HS-27A (cell line): Measurements from ENCODE around the gene CDCP1.

Experiments
- DNase-seq: peaks from one replicate; pipeline ENCODE4 v3.0.0-alpha.2; 2012; ENCODE audit warnings: low read depth, missing footprints

Gene CDCP1

DNA sequence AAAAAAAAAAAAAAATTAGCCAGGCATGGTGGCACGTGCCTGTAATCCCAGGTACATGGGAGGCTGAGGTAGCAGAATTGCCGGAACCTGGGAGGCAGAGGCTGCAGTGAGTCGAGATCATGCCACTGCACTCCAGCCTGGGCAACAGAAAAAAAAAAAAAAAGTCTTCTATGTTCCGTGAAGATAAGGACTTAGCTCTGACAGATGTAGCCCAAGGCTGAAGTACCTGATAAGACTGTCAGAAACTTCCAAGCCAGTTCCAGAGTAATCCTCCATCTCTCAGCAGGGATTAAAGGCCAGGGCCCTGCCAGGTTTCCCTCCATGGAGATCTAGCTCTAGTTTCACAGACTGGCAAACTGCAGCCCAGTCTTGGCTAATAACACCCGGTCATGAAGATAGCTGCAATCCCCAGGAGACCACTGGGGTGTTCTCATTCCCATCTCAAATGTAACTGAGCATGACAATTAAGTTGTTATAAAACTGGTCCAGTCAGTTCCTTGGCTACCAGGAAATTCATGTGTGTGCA is 8.5 kb downstream of the CDCP1 start:
- DNase-seq = no peak

DNA sequence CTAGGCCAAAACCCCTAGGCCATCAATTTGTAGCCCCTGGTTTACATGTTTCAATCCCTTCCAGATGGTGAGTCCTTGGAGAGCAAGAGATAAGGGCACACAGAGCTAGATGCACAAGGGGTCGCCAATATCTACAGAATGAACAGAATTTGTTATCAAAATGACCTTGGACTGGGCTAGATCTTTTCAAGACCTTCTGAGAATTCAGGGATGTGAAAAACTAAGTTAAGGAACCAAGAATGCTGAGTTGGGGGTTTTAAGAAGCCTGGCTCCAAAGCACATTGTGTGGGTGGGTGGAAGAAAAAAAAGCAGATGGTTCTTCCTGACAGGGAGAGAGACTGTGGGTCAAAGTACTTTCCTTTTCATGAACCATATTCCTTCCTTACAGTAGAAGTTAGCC is 10.2 kb downstream of the CDCP1 start:
- no peak for DNase-seq

DNA sequence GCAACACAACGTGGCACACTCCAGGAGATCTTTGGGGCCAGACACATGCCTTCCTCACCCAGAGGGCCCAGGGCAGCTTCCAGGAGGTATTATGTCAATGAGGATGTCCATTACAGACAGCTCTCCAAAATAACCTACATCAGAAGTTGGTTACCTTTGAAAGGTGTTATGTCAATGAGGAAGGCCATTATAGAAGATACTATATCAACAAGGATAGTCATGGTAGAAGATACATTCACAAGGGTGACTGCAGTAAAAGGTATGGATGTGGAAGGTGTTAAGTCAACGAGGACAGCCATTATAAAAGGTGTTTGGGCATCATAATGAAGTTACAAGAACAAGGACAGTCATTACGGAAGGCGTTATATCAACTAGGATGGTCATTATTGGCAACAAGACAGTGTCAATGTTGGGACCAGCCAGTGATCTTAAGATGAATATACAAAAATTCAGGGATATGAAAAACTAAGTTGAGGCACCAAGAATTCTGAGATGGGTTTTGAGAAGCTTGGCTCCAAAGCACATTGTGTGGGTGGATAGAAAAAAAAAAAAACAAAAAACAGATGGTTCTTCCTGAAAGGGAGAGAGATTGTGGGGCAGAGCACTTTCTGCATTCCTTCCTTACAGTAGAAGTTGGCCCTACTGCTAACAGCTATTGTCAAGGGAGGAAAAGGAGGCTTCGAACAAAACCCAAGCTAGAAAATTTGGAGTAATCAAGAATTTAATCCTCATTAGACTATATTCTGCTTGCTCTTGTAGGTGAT is 11.2 kb downstream of the CDCP1 start:
- DNase-seq = no peak

DNA sequence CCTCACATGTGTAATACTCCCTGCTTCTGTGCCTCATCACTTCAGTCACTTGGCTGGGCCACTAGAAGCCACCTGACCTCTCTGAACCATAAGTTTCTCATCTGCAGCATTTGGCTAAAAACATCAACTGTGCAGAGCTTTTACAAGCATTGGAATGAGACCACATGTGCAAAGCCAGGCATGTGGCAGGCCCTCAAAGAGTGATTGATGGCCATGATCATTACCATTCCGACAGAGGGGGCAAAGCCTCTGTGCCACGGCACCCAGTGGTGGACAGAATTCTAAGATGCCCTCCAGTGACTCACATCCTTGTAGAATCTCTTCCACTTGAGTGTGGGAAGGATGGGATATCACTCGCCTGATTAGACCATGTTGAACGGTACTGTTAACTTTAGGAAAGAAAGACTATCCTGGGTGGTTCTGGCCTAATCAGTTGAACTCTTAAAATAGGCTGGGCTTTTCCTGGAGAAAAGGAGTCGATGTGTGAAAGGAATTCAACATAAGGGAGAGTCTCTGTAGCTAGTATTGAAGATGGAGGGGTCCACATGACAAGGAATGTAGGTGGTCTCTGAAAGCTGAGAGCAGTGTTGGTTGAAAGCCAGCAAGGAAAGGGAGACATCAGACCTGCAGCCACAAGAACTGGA is 13.5 kb downstream of the CDCP1 start:
- DNase-seq = no peak

DNA sequence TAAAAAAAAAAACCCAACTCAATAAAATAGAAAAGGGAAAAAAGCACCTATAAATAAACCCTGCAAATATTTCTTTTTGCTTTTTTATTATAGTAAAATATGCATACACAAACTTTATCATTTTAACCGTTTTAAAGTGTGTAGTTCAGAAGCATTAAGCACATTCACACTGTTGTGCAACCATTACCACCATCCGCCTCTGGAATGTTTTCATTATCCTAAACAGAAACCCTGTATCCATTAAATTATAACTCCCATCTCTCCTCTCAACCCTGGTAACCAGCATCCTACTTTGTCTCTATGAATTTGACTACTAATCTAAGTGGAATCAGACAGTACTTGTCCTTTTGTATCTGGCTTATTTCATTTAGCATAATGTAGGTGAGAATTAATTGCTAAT is 15.0 kb downstream of the CDCP1 start:
- DNase-seq = no peak

DNA sequence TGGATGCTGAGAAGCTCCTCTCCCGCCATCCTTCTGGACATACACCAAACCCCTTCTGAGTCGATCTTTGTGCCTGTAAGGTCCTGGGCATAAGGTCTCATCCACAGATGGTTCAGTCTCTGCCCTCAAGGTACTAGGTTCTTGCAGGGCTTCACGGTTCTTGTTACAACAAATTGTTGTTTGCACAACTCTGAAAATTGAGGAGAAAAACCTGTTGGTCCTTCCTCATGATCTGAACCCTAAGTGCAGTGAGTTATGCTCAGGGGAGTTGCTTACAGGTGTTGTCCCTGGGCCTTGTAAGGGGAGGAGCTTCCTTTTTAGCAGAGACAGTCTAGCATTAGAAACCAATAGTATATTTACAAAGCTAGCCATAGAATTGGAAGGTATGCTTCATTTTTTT is 15.7 kb downstream of the CDCP1 start:
- DNase-seq = no peak

DNA sequence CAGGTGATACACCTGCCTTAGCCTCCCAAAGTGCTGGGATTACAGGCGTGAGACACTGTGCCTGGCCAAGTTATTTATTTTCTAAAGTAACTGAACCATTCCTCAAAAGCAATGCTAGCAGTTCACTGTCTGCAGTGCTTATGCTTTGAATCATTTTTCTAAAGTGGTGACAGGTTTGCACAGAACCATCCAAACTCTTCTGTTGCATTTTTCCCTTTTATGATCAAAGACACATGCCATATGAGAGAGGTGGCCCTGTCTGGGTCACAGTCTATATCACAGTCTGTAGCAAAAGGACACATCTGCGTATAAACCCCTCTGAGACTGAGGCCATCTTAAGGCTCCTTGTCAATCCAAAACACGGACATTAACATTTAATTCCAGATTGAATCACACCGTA is 17.2 kb downstream of the CDCP1 start:
- no peak for DNase-seq

DNA sequence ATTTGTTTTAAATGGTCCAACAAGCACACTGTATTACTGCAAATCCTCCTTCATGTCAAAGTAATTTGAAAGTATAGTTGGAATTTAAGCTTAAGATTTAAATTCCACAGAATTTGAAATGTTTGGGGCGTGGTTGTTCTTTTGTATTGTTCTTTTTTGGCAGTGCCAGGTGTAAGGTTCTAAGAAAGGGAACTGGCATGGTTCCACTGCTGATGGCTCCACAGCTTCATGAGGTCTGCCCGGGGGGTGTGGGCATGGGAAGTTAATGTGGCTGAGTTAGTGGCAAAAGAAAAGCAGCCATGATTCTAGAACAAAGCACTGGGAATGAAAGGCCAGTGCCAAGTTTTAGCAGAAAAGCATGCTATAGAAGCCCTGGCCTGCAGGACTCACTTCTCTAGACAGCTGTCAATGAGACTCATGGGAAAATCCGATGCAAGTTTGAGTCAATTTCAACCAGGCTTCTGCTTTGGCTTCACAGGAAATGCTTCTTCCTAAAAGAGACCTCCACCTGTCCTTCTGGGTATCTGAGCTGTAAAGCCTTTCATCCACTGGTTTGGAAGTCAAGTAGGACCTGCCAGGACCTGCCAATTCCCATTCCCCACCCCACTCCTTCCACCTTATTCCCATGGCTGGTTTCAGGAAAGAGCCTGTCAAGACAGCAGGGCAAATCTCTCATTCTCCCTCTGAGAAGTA is 18.9 kb downstream of the CDCP1 start:
- DNase-seq = no peak

DNA sequence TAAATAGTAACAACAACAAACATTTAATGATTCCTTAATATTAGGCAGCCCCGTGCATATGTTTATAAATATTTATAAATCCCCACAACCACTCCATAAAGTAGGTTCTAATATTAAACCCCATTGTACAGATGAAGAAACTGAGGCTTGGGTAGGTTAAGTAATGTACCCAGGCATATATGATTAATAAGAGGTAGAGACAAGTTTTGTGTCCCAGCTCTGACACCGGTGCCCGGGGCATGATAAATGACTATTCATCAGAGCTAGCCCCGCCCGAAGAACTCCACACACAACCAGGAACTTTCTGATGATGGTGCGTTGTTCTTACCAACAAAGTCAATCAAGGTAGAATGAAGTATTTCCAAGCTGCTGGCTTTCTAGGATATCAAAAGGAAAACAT is 19.4 kb downstream of the CDCP1 start:
- no peak for DNase-seq

DNA sequence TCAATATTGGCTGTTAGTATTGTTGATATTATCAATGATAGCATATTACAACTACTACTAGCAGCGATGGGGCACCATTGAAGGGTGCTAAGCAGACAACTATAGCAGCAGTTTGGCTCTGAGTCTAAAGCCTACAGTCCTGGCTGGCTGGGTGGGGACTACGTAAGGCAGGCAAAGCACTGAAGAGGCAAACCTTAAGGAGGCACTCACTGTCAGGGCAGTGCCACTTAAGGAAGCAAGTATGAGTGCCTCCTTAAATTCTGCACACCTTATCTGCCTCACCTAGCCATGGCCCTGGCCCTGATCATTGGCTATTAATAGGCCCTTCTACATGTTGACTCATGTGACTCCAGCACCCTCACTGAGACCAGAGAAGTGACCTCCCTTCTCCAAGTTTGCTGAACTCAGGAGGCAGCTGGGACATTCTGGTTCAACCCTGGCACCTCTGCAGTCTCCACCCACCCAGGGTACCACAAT is 20.6 kb downstream of the CDCP1 start:
- no peak for DNase-seq

DNA sequence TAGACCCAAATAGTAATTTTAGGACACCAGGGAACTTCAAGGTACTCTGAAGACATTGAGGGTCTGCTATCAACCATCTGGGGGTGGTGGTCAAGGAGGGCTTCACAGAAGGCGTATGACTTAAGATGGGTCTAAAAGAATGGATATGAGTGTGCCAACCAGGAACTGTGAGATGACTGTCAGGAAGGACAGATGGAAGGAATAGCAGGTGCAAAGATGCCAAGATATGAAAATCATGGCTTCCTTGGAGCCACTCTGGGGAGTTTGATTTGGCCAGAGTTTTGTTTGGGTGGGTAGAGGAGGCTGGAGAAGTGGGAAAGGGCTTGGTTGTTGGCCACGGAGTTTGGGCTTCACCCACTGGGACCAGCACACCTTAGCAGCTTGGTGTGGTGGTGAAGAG is 21.2 kb downstream of the CDCP1 start:
- DNase-seq = no peak

DNA sequence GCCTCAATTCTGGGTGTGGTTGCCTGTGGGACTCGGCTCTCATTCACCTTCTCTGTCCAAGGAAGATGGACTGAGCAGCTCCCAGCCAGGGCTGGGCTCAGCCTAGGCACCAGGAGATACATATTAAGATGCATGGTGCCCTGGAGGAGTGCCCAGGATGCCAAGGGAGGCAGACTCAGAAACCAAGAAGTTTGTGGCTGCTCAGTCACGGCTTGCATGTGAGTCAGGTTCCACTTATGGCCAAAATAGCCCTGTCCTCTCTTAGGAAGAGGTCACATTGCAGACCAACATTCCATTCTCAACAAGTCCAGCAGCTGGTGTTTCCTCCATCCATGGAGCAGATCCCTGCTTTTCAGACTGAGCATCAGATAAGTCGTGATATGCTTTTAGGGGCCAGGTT is 21.8 kb downstream of the CDCP1 start:
- peak; percentile 96 for DNase-seq

DNA sequence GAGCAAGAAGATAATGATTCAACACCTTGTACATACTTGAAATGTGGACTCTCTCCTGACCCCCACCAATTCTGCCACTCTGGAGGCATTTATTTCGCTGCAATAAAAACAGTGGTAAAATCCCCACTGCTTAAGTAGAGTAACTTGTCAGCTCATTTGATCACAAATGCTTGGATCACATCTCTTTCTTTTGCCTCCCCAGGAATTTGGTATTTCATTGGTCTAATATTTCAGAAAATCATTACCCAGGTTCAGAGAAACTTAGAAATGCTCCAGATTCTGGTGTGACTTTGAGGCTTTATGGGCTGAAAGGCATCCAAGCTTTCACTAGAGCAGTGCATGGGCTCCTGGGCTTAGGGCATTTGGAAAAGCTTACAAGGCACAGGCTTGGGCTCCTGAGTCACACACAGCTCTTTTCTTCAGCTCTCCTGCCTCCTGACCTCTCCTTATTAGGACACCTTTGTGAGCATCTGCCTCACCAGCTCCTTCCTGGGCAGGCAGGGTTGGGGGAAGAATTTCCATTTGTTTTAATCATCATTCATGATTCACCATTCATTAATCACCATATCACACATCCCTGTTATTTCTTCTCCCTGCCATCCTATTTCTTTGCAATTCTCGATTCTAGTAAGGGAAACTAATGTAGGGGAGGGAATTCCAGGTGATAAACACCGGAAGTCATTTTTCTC is 22.5 kb downstream of the CDCP1 start:
- DNase-seq = peak; percentile 86

DNA sequence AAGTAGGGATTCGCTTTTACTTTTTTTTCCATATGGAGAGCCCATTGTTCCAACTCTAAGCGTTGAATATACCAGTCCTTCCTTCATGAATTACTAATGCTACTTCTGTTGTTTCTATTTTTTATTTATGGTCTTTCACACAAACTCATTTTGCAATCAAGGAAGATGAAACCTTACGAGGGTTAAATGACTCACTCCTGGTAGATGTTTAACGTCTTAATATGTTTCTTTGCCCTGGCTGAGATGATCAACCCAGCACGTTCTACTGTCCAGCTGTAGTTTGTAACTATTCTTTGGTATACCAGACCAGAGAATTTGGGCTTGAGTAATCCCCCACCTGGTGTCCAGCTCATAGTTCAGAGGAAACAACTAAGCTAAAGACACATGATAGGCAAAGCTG is 23.1 kb downstream of the CDCP1 start:
- DNase-seq = peak; percentile 75

DNA sequence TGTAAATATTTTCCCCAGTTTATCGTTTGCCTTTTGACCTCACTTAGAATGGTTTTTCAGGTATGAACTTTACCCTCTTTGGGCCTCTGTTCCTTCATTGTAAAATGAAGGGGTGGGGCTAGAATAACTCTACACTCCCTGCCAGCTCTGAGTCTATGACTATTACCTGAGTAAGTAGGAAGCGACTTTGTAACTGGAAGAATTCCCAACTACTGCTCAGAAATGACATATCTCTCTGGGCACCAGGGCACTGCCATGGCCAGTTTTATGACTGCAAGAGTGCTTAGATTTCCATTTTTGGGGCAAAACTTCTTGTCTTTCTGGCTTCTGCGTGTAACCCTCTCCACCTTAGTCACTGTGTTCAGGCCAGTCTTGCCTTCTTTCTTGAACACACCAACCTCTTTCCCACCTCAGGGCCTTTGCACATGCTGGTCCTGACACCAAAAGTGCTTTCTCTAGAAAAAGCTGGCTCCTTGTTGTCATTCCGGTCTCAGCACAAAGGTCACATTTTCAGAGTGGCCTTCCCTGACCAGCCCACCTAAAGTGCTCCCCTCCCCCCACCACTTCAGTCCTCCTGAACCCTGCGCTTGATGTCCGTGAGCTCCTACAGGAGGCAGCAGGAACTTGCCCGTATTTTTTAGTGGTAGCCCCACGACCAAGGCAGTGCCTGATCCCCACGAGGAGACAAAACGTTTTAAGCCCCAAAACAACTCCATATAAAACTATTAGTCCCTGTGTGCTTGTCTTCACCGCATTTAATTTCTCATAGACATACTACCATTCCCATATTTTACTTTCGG is 25.6 kb downstream of the CDCP1 start:
- no peak for DNase-seq

DNA sequence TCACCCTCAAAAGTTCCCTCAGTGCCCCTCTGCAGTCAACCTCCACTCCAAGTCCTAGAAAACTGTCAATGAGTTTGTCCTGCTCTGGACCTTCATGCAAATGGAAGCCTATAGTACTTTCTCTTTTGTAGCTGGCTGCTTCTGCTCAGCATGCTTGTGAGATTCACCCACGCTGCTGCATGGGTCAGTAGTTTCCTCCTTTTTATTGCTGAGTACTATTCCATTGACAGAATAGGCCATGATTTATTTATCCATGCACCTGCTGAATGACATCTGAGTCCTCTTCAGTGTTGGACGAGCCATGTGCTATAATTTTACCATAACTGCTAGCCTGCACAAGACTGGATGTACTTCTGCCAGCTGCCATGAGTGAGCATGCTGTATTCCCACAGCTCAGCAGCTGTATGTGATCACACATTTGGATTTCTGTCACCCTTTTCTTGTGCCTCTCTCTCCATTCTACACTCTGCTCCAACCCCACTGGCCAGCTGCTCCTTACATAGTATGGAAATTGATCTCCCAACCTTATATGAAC is 26.3 kb downstream of the CDCP1 start:
- no peak for DNase-seq

DNA sequence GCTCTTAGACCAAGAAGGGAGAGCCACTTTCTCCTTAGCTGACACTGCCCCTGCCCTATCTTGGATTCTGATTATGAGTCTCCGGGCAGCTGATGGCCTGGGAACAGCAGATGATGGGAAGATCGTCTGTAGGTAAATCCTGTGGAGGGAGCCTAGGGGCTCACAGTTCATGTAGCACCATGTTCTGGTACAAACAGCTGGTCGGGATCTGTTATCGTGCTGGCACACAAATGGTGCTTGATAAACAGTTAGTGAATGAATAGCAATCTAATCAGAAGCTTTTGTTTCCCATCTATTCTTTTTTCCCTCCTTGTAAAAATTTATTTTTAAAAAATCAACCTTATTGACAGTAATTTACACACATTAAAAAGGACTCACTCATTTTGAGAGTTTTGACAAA is 26.8 kb downstream of the CDCP1 start:
- no peak for DNase-seq

DNA sequence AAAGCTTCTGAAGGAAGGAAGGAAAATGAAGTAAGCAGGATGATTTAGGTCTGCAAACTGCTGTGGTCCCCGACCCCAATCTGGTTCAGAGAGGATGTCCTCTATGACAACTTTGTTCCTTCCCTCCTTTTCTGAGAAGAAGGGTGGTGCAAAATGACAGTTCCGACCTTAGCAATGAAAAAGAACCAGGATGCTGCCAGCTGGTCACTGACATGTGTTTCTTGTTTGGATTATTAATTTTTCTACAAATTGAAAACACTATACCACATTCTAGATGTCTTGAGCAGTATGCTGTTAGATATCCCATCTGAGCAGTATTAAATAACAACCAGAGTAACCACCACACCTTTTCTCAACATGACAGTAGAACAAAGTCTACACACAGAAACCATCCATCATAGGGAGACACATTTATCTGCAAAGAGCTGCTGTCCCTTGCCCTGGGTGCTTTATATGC is 27.5 kb downstream of the CDCP1 start:
- no peak for DNase-seq

DNA sequence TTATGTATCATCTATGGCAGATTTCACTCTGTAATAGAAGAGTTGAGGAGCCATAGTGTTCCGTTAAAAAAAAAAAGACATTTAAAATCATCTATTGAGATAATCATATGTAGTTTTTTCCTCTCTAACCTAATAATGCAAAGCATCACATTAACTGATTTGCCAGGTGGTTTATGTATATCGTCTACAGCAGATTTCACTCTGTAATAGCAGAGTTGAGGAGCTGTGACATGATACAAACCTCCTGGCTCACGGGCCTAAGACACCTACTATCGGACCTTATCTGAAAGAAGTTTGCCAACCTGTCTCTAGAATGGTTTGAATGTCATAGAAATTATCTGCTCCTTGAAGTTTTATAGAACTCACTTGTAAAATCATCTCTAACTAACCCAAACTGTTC is 29.8 kb downstream of the CDCP1 start:
- DNase-seq = no peak

DNA sequence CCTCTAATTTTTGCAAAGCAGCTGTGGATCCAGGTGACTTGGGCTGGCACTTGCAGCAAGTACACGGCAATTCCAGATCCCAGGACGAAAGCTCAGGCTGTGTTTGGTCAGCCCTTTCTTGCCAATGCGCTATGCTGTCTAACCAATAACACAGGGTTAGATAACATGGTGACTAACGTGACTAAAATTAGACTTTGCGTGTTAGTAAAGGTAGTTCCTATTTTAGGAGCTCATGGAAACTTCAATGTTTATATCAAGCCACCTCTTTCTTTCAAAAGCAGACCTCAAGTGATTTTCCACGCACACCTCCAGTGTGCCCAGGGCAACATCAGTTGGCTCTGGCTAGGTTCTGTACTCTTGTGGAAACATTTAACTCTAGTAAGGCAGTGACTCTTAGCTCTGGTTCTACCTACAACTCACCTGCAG is 32.5 kb downstream of the CDCP1 start:
- DNase-seq = no peak

DNA sequence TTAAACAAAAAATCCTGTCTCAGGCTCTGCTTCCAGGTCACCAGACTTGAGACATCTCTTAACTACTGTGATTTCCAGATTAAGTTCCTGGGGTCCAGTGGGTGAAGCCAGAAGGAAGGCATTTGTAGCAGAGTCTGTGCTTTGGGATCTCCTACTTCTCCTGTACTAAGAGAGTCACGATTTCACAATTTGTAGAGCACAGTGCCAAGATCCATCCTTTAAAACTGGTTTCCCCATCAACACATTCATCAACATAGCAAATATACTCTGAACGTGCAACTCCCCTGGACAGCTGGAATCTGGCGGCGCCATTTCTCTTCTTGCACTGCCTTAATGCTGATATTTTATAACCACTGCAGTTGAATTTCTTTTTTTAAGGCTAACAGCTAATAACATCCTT is 33.2 kb downstream of the CDCP1 start:
- DNase-seq = no peak
